H7 (cell line): Measurements from ENCODE around the gene THSD4. TPM values are rescaled to one million over a fixed set of nuclear protein-coding genes. Genes with fewer than 3 reads are reported as not detected.

Experiments used
- DNase-seq: peaks from one replicate; pipeline ENCODE4 v3.0.0; 2012
- H3K27me3 ChIP-seq: 2 replicates; pipeline ENCODE4 v1.6.0; 2011; ENCODE audit warnings: mild to moderate bottlenecking, low read length; ENCODE audit not compliant: control insufficient read depth, insufficient read depth
- H3K36me3 ChIP-seq: replicated peaks from 2 replicates; pipeline ENCODE4 v1.5.1; 2011; ENCODE audit warnings: low read length; ENCODE audit not compliant: control insufficient read depth, insufficient read depth
- H3K4me3 ChIP-seq: 2 replicates; pipeline ENCODE4 v1.5.1; 2011; ENCODE audit warnings: low read depth, mild to moderate bottlenecking, control low read depth, low read length, moderate library complexity; ENCODE audit not compliant: insufficient read depth
- total RNA-seq: library from RNA; depleted of rRNA; stranded (reverse); fragments of >200 nt; shearing (Covaris generic); gene quantifications from 2 replicates; pipeline ENCODE4 v1.2.3, GENCODE V29; 2014

The THSD4 gene
- total RNA-seq, 1 experiment from 2014 or later = 3.9 TPM

- Histone ChIP-seq H3K4me3 (no peak overlapping the region), H3K27me3 (no peaks in the 10 kb centered on the region)
- no peak for DNase-seq
Measured at GRCh38 chr15:71109130-71109529, 6.1 kb upstream of the THSD4 start.

GRCh38 chr15:71109905-71110304 is 5.4 kb upstream of the THSD4 start:
- Histone ChIP-seq H3K4me3 (no peak overlapping the region), H3K36me3 (no peaks in the 10 kb centered on the region), H3K27me3 (no peaks in the 10 kb centered on the region)
- DNase-seq = no peak

More at GRCh38 chr15:71109130-71109529, 6.1 kb upstream of the THSD4 start:
- no peaks in the 10 kb centered on the region for H3K36me3 ChIP-seq

DNA sequence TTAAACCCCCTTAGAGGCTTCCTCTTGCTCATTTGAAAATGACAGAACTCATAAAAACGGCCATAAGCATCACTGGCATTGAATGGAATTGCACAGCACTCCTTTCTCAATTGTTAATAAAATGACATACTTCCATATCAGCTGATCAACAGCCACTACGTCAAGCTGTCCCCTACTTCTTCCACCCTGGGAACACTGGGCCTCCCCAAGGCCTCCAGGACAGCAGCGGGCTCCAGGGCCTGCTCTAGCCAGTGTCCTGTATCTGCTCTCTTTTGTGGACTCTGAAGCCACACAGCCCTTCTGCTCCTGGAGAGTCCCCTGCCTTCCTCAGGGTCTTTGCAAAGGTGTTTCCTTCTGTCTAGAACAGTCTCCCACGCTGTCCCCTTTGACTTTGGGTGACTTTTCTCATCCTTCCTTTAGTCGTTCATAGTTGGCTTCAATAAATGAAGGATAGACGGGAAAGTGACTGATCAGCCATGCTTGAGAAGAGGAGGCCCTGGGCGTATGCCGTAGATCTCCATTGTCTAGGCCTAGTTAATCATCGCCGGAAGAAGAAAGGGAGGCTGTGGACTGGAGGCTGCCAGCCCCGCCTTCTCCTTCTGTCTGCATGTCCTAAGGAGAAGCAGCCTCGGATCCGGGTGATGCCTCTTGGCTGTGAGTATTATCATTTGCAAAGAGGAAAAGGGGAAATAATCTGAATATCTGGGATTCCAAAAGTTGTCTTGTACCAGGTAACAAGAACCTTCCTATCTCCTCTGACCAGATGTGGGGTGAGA is 4.7 kb upstream of the THSD4 start:
- Histone ChIP-seq H3K4me3 (no peak overlapping the region), H3K27me3 (no peaks in the 10 kb centered on the region), H3K36me3 (no peaks in the 10 kb centered on the region)
- no peak for DNase-seq

DNA sequence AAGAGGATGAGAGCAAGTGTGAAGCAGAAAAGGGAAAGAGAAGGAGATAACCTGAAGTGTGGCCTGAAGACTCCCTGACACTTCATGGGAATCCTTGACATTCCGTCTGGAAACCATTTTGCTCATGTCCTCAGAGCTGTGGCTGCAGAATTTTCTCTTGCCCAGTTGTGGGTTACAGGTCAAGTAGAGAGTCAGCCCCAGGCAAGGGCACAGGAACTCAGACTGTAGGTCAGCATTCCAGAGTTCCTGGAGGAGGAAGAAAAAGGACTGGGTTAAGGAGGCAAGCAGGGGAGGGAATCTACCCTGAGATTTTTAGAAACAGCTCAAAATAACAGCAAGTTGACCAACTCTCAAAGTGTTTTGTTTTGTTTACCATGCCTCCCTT is 4.1 kb upstream of the THSD4 start:
- Histone ChIP-seq H3K36me3 (no peaks in the 10 kb centered on the region), H3K4me3 (no peak overlapping the region), H3K27me3 (peaks cover 3% of the 10 kb centered on the region)
- no peak for DNase-seq

GRCh38 chr15:71111950-71112349 is 3.3 kb upstream of the THSD4 start:
- Histone ChIP-seq H3K36me3 (no peaks in the 10 kb centered on the region), H3K27me3 (peaks cover 9% of the 10 kb centered on the region), H3K4me3 (no peak overlapping the region)
- DNase-seq = no peak

GRCh38 chr15:71112429-71112828 is 2.8 kb upstream of the THSD4 start:
- no peaks in the 10 kb centered on the region for H3K36me3 ChIP-seq
- no peak for DNase-seq
- no peak overlapping the region for H3K4me3 ChIP-seq
- H3K27me3 ChIP-seq = peaks cover 14% of the 10 kb centered on the region

GRCh38 chr15:71114066-71114680 is 1.1 kb upstream of the THSD4 start:
- peaks cover 18% of the 10 kb centered on the region for H3K27me3 ChIP-seq
- H3K4me3 ChIP-seq = no peak overlapping the region
- H3K36me3 ChIP-seq = no peaks in the 10 kb centered on the region
- DNase-seq = peak; percentile 39

DNA sequence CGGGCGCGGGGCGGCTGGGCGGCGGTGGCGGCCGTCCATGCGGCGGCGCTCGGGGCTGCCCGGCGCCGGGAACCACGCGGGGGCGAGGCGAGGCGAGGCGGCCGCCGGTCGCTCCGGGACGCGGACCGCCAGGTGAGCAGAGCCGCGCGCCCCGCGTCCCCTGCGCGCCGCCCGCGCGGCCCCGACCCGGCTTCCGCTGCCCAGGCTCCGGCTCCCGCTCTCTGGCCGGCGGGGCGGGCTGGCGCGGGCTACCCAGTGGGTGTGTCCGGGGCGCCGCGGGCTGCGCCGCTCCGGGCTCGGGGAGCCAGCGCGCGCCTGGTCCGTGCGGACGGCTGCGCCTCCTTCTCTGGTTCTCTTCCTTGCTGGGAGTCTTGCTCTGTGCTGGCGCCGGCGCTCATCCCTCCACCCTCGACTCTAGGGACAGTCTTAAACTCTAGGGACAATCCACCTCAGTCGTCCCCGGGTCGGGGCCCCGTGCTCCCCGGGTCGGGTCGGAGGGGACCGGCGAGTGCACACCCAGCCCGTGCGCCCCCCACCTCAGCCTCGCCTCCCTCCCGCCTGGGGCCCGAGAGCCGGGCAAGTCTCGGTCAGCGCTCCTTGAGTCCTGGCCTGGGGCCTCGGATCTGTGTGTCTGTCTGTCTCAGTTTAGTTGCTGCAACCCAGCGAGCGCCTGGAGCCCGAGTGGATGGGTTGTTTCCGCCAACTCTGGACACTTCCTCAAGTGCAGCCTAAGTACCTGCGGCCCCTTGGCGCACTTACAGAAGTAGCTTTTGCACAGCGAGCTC is 488 bp downstream of the THSD4 start:
- Histone ChIP-seq H3K27me3 (peaks cover 18% of the 10 kb centered on the region), H3K4me3 (peak overlapping the region; percentile 70), H3K36me3 (no peaks in the 10 kb centered on the region)
- peak; percentile 88 for DNase-seq

- peak; percentile 42 for DNase-seq
- Histone ChIP-seq H3K4me3 (peak overlapping the region; percentile 70), H3K36me3 (no peaks in the 10 kb centered on the region), H3K27me3 (peaks cover 18% of the 10 kb centered on the region)
Measured at GRCh38 chr15:71116366-71116765, 1.1 kb downstream of the THSD4 start.

DNA sequence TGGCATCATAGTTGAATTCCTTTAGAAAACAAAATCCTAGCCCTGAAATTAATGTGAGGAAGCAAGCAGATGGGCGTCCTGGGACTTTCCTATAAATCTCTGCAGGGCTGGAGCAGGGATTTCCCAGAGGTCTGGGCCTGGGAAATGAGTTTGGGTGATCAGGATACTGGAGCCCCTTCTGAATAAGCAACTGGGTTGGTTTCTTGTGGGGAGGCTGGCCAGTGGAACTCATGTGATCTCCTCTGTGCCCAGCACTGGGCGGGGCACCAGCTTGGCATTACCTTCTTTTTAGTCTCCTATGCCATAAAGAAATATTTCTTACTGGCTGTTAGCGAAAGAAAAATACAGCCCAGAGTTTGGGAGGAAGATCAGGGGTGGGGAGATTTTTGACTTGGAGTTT is 1.7 kb downstream of the THSD4 start:
- peak; percentile 38 for DNase-seq
- Histone ChIP-seq H3K27me3 (peaks cover 18% of the 10 kb centered on the region), H3K36me3 (no peaks in the 10 kb centered on the region), H3K4me3 (no peak overlapping the region)

- H3K36me3 ChIP-seq = no peaks in the 10 kb centered on the region
- no peak for DNase-seq
- peaks cover 18% of the 10 kb centered on the region for H3K27me3 ChIP-seq
- no peak overlapping the region for H3K4me3 ChIP-seq
Measured at GRCh38 chr15:71117714-71118305, 2.5 kb downstream of the THSD4 start.

GRCh38 chr15:71118345-71118744 is 3.1 kb downstream of the THSD4 start:
- H3K36me3 ChIP-seq = no peaks in the 10 kb centered on the region
- H3K27me3 ChIP-seq = peaks cover 18% of the 10 kb centered on the region
- H3K4me3 ChIP-seq = no peak overlapping the region
- no peak for DNase-seq

GRCh38 chr15:71118881-71119632 is 3.8 kb downstream of the THSD4 start:
- Histone ChIP-seq H3K4me3 (no peak overlapping the region), H3K27me3 (peaks cover 18% of the 10 kb centered on the region), H3K36me3 (no peaks in the 10 kb centered on the region)
- DNase-seq = no peak

GRCh38 chr15:71120428-71120944 is 5.2 kb downstream of the THSD4 start:
- Histone ChIP-seq H3K4me3 (no peak overlapping the region), H3K27me3 (peaks cover 18% of the 10 kb centered on the region), H3K36me3 (no peaks in the 10 kb centered on the region)
- DNase-seq = peak; percentile 70
